Peyer's patch (tissue), 4 donors: Measurements from ENCODE around the gene CTXN3. TPM values are rescaled to one million over a fixed set of nuclear protein-coding genes. Genes with fewer than 3 reads are reported as not detected.

ENCODE experiments used
- DNase-seq, 3 donors: peaks; one replicate each; pipeline ENCODE4 v3.0.0-alpha.2; 2017 to 2019
- H3K27ac ChIP-seq, 4 donors: fragments of 200-600 bp; sonication (generic); one replicate each; pipeline ENCODE4 v1.5.1; 2016 to 2019
- H3K27me3 ChIP-seq, 2 donors: fragments of 200-600 bp; sonication (generic); one replicate each; pipeline ENCODE4 v1.5.1; 2019
- H3K36me3 ChIP-seq, 3 donors: fragments of 200-600 bp; sonication (generic); one replicate each; pipeline ENCODE4 v1.5.1; 2016 to 2019
- H3K4me1 ChIP-seq, 4 donors: fragments of 200-600 bp; sonication (generic); one replicate each; pipeline ENCODE4 v1.5.1; 2016 to 2019
- H3K4me3 ChIP-seq, 4 donors: fragments of 200-600 bp; sonication (generic); 1 replicate in 3 of 4; 2 replicates in 1 of 4; pipeline ENCODE4 v1.5.1; 2016 to 2019; ENCODE audit warnings: mild to moderate bottlenecking in 1 of 4
- H3K9me3 ChIP-seq, 4 donors: fragments of 200-600 bp; sonication (generic); one replicate each; pipeline ENCODE4 v1.5.1; 2016 to 2019; ENCODE audit warnings: mild to moderate bottlenecking in 1 of 4
- POLR2A ChIP-seq, 2 donors: fragments of 450-650 bp; IDR thresholded peaks; one replicate each; pipeline ENCODE4 v1.5.1; 2017; ENCODE audit warnings: antibody characterized with exemption in 2 of 2, mild to moderate bottlenecking in 2 of 2, moderate library complexity in 2 of 2
- total RNA-seq, 4 donors: library from RNA; depleted of rRNA; stranded (reverse); fragments of >200 nt; gene quantifications; one replicate each; pipeline ENCODE4 v1.1.0, GENCODE V29; 2016
- TF ChIP-seq, protein P1 (sequence below), 6 experiments: fragments of 450-650 bp in 4 of 6; fragments of 200-600 bp in 2 of 6; sonication (generic) in 1 of 6; IDR thresholded peaks; one replicate each; pipeline ENCODE4 v1.5.1; 2017 to 2019; ENCODE audit warnings: antibody characterized with exemption in 6 of 6, mild to moderate bottlenecking in 3 of 6, moderate library complexity in 1 of 6

The CTXN3 gene
- total RNA-seq, 4 donors from 2014 or later = not detected

DNA sequence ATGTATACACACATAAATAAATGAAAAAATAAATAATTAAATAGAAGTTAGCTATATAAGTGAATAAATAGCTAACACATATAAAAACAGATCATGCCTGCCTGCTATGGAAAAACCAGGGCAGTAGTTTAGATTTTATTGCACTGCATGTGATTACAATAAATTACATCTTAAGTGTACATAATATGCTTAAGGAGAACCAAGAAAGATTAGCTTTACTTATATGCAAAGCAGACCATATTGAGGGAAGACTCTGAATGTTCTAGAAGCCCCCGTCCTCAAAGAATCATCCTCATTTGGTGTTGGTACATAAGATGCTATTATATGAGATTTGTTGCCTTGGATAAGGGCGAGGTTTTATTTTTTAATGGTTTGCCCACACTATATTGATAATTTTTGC is 5.9 kb upstream of the CTXN3 start:
- H3K4me1 ChIP-seq = peaks cover 0 to 4% (median 0%) of the 10 kb centered on the region in 4 donors
- H3K4me3 ChIP-seq = no peak overlapping the region
- no peaks in the 10 kb centered on the region for H3K9me3 ChIP-seq
- H3K27me3 ChIP-seq = no peaks in the 10 kb centered on the region
- H3K27ac ChIP-seq = no peak overlapping the region
- no peaks in the 10 kb centered on the region for H3K36me3 ChIP-seq
- TF ChIP-seq, protein P1, sequence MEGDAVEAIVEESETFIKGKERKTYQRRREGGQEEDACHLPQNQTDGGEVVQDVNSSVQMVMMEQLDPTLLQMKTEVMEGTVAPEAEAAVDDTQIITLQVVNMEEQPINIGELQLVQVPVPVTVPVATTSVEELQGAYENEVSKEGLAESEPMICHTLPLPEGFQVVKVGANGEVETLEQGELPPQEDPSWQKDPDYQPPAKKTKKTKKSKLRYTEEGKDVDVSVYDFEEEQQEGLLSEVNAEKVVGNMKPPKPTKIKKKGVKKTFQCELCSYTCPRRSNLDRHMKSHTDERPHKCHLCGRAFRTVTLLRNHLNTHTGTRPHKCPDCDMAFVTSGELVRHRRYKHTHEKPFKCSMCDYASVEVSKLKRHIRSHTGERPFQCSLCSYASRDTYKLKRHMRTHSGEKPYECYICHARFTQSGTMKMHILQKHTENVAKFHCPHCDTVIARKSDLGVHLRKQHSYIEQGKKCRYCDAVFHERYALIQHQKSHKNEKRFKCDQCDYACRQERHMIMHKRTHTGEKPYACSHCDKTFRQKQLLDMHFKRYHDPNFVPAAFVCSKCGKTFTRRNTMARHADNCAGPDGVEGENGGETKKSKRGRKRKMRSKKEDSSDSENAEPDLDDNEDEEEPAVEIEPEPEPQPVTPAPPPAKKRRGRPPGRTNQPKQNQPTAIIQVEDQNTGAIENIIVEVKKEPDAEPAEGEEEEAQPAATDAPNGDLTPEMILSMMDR (IDR thresholded peaks at IDR 0.05) = no peak
- no peak for DNase-seq

DNA sequence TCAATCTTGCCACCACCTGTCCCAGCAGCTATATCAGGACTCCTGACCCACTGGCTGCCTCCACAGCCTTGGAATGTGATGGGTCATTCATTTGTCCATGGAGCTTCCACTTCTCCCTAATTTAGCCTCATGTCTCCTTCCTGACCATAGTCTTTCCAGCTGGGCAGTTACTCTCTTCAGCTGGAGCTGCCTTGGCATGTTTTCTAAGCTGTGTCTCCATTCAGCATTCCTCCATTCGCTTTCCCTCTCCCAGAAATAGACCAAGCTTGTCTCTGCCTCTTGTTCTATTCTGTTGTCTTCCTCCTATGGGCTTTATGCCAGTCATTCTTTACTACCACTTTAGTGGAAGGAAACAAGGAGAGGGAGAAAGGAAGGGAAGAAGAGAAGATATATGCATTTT is 5.3 kb upstream of the CTXN3 start:
- DNase-seq = no peak
- H3K36me3 ChIP-seq = no peaks in the 10 kb centered on the region
- no peak overlapping the region for H3K27ac ChIP-seq
- no peaks in the 10 kb centered on the region for H3K27me3 ChIP-seq
- H3K4me1 ChIP-seq = peaks cover 0 to 4% (median 0%) of the 10 kb centered on the region in 4 donors
- no peak overlapping the region for H3K4me3 ChIP-seq
- H3K9me3 ChIP-seq = no peaks in the 10 kb centered on the region
- TF ChIP-seq POLR2A (IDR thresholded peaks at IDR 0.05) = no peak
- TF ChIP-seq, protein P1 (IDR thresholded peaks at IDR 0.05) = no peak

DNA sequence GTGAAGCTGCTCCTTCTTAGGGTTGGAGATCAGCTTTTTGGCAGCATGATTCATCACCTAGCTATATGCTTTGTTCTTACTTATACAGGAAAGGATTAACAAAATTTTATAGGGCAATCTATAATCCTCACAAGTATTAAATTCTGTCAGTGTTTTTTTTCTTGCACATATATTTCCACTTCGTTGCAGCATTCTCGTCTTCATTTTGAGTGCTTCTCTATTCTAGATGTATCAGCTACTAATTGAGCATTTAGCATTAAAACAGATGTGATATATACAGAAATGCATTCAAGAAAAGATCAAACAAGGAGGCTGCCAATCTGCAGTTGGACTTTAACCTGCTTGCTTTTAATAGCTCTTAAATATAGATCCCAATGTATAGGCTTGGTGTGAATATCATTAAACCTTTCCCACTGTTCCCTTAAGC is 3.6 kb upstream of the CTXN3 start:
- H3K9me3 ChIP-seq = no peaks in the 10 kb centered on the region
- no peak for DNase-seq
- no peak overlapping the region for H3K4me3 ChIP-seq
- no peaks in the 10 kb centered on the region for H3K36me3 ChIP-seq
- no peak overlapping the region for H3K27ac ChIP-seq
- no peaks in the 10 kb centered on the region for H3K27me3 ChIP-seq
- TF ChIP-seq, protein P1 (IDR thresholded peaks at IDR 0.05) = no peak
- no peak for TF ChIP-seq POLR2A (IDR thresholded peaks at IDR 0.05)
- peaks cover 0 to 10% (median 0%) of the 10 kb centered on the region in 4 donors for H3K4me1 ChIP-seq

DNA sequence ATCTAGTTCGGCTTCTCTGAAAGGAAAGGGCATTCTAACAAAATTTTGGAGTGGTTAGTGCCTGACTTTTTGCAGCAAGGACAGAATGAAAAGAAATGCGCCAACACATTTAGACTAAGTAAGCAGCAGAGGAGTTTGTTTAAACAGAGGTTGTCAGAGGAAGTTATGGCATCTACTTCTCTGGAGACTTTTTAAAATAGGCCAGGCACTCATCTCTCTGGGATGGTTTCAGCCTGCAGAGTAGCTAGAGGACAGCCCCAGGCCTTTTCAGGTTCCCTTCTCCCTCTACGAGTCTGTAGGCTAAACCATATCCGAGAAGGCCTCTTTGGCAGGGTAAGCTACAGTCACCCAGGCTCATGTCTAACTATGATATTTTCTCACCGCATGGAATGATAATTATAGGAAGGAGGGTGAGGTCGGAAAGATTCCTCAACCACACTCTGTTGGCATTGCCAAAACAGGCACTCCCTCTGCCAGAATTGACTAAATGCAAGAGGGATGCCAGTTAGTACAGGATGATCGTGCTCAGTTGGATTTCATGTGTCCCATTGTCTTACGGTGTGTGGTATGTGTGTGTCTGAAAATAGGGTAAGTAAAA is 1.4 kb upstream of the CTXN3 start:
- H3K9me3 ChIP-seq = no peaks in the 10 kb centered on the region
- H3K27ac ChIP-seq = peak overlapping the region in 1 of 4 donors; percentile 29
- no peak for DNase-seq
- no peak for TF ChIP-seq POLR2A (IDR thresholded peaks at IDR 0.05)
- TF ChIP-seq, protein P1 (IDR thresholded peaks at IDR 0.05) = no peak
- H3K4me3 ChIP-seq = no peak overlapping the region
- no peaks in the 10 kb centered on the region for H3K36me3 ChIP-seq
- H3K27me3 ChIP-seq = no peaks in the 10 kb centered on the region
- H3K4me1 ChIP-seq = peaks cover 0 to 10% (median 0%) of the 10 kb centered on the region in 4 donors

DNA sequence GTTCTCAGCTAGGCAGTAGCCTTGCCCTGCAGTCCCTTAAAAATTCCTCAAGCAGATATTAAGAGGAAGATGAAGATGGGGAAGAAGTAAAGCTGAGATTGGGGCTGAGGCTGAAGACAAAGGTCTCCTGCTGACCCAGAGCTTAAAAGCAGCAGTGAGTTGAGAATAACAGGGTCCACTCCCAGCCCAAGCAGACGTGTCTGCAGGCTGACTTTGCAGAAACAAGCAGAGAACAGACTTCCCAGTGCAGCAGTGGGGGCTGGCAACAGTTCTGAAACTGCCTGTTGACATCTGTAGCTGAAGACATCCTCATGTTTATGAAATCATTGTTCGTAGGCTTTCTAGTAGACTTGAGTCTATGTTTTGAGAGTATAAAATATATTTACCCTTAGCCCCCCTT is 1.1 kb downstream of the CTXN3 start:
- no peaks in the 10 kb centered on the region for H3K36me3 ChIP-seq
- H3K4me1 ChIP-seq = peaks cover 0 to 10% (median 0%) of the 10 kb centered on the region in 4 donors
- peak overlapping the region in 1 of 4 donors; percentile 30 for H3K27ac ChIP-seq
- TF ChIP-seq, protein P1 (IDR thresholded peaks at IDR 0.05) = no peak
- TF ChIP-seq POLR2A (IDR thresholded peaks at IDR 0.05) = no peak
- H3K9me3 ChIP-seq = no peaks in the 10 kb centered on the region
- no peak overlapping the region for H3K4me3 ChIP-seq
- H3K27me3 ChIP-seq = no peaks in the 10 kb centered on the region
- no peak for DNase-seq
